HG02973 (cell line): ENCODE data around the gene ZNF485.

Experiments used
- ATAC-seq: cut with Tn5 transposase; IDR thresholded peaks from one replicate; pipeline ENCODE4 v1.9.1; 2021; ENCODE audit warnings: moderate library complexity; ENCODE audit not compliant: unreplicated experiment

The ZNF485 gene

GRCh38 chr10:43667317-43667731 is 61.1 kb downstream of the ZNF485 start:
- no peak for ATAC-seq
